ENCODE data around the gene CPEB1.

The CPEB1 gene

GRCh38 chr15:82647045-82647834 lies at the start of gene CPEB1:
Gene CPEB1 (minus strand): TSS chr15:82647363. CDS start chr15:82628459, 18,904 bp downstream.
- DNase-seq, result no peak

DNA sequence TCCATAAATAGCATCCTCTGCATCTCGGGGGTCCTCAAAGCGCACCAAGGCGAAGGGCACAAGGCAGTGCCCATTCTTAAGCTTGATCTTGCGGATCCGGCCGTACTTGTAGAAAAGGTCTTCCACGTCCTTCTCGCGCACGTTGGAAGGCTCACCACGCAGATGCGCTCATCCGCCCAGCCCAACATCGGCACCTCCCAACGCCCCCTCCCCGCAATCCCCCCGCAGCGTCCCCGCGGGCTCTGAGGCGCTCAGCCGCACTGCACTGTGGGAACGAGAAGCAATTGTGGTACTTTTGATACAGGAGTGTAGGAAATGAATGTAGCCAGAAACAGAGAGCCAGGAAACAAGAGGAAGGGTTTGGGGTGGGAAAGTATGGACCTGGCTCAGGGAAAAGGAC lies 45.0 kb upstream of the CPEB1 start:
- DNase-seq, result no peak

DNA sequence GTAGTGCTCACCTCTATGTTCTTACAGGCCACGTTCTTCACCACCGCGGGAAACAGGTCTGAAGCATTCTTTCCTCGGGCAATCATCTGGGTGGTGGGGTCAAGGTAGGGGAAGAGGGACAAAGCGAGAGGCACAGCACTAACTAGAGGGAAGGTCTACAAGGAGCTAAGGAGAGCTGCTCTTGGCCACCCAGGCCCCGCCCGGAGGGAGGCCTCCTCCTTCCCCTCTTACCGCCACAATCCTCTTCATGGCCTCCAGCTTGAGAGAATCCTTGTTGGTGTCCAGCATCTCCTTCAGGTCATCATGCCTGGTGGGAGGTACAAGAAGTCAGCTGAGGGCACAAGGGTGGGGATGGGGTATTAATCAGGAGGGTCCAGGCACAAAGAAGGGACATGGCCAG lies 42.0 kb upstream of the CPEB1 start:
- no peak for DNase-seq

GRCh38 chr15:82688691-82689090 lies 41.5 kb upstream of the CPEB1 start:
- no peak for DNase-seq

DNA sequence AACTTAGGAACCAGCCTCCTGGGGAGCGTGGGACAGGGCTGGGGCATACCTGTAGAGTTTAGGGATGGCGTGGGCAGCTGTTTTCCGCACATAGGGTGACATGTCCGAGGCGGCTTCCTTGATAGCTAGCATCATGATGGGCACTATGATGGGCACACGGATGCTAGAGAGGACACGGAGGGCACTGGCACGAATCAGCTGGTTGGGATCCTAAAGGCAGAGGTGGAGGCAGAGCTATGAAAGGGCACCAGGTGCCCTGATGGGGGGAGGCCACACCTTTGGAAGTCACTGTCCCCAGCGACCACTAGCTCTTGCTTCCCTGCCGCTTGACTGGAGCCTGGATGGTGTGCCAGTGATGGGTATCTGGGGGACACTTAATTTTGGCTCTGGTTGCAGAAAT lies 34.2 kb upstream of the CPEB1 start:
- DNase-seq, result no peak

GRCh38 chr15:82680200-82681102 lies 33.3 kb upstream of the CPEB1 start:
- DNase-seq, result no peak

- no peak for DNase-seq
These were observed 32.5 kb upstream of the CPEB1 start for GRCh38 chr15:82679626-82680199.

DNA sequence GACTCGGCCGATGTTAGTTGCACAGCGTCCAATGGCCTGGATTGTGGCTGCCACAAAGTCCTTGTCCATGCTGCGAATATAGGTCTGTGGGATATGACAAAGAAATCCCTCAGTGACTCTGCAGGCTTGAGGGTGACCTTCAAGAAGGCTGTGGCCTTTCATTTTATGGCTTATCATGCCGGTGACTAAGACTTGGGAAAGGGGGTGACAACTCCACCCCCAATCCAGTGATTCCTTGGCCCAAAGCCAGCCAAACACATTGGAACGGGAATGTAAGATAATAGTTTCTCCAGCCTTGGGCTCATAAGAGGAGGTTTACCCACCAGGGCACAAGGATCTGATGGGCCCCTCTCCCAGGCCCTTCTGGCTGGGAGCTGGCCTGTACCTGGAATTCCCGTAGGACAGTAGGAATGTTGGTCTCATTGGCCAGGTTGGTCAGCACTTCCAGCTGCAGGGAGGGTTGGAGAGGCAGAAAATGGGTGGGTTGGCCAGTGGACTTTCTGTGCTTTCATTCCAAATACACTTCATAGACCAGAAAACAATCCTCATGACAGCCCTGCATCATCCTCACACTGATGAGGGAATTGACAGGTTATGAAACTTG lies 30.7 kb upstream of the CPEB1 start:
- no peak for DNase-seq

GRCh38 chr15:82674873-82675272 lies 27.7 kb upstream of the CPEB1 start:
- DNase-seq, result no peak

- DNase-seq, result no peak
These were observed 23.5 kb upstream of the CPEB1 start for GRCh38 chr15:82670699-82671098.

DNA sequence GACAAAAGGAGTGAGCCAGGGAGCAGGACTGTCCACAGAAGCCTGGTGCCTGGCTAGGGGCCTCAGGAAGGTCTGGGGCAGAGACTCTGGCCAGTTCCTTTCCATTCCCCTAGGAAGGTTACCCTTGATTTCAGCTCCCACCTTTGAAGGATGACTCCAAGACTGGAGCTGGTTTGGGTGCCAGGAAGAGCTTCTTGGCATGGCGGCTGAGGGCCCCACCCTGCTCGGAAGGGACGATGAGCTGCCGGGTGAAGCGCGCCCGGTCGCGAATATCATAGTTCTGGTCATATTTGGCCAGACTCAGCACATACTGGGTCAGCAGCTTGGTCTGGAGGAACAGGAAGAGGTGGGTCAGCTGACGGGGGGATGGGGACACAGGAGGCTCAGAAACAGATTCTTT lies 19.4 kb upstream of the CPEB1 start:
- no peak for DNase-seq

DNA sequence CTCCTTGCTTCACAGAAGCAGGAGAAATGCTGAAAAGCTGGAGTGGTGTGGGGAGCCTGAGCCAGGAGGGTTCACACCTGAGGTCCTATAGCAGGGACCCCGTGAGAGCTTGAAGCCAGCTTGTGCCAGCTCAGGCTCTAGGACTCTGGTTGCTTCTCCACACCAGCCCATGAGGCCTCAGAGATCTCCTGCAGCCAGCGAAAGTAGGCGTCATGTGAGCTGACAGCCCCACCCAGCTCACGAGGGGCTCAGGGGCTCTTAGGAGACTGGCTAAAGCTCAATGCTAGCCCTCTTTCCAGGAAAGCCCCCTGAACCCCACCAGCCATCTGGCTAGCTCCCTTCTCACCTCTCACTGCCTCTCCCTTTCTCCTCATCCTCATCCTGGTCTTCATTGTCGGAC lies 16.9 kb upstream of the CPEB1 start:
- DNase-seq, result no peak

GRCh38 chr15:82663186-82663600 lies 16.0 kb upstream of the CPEB1 start:
- no peak for DNase-seq

GRCh38 chr15:82662641-82663040 lies 15.5 kb upstream of the CPEB1 start:
- no peak for DNase-seq

GRCh38 chr15:82660378-82660777 lies 13.2 kb upstream of the CPEB1 start:
- no peak for DNase-seq

GRCh38 chr15:82656641-82657266 lies 9.6 kb upstream of the CPEB1 start:
- DNase-seq, result no peak

DNA sequence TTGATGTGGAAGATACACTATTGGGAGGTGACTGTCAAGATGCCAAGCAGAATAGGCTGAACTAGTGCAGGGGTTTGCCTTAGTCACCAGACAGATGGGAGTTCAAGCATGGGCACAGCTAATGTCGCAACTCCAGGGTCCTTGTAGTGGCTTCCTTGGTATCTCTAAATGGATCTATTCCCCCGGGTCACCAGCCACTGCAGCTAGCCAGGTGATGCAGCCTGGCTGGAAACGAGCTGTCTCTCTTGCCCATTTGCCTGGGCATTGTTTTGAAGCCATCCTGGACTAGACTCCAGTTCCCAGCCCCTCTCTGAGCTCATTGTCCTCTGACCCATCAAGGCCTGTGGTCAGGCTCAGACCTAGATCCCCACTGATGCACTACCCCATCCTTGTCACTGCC lies 8.4 kb upstream of the CPEB1 start:
- no peak for DNase-seq

DNA sequence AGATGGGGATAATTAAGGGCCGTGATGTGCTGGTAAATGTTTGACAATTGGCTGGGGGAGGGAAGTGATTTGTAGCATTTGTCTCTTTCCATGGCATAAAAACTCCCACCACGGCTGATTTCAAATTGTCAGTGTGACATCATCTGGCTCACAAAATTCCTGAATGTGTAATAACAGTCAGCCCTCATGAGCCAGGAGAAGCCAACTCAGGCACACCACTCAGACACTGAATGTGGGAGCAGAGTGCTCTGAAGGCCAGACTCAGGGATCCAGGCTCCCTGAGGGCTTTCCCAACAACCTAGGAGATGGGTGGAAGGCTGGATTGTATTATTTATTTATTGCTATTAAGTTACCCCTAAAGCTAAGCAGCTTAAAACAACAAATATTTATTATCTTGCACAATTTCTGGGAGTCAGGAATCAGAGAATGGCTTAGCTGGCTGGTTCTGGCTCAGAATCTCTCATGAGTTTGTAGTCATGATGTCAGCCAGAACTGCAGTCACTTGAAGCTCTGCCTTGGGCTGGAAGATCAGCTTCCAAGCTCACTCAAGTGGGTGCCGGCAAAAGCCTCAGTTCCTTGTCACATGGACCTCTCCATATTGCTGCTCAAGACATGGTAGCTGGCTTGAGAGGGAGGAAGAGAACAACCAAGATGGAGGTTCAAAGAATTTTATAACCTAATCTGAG lies 6.5 kb upstream of the CPEB1 start:
- no peak for DNase-seq

DNA sequence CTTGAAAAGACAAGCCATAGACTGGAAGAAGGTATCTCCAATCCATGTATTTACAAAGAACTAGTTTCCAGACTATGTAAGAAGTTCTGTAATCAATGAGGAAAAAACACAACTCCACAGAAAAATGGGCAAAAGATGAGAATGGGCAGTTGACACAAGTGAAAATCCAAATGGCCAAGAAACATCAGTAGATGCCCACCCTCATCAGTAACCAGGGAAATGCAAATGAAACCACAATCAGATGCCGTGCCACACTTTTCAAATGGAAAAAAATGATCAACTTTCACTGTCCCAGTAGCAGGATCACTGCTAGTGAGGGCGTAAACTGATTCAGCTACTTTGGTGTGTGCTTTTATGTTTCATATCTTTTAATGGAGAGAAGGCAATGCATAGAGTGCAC lies 4.5 kb upstream of the CPEB1 start:
- DNase-seq, result no peak

DNA sequence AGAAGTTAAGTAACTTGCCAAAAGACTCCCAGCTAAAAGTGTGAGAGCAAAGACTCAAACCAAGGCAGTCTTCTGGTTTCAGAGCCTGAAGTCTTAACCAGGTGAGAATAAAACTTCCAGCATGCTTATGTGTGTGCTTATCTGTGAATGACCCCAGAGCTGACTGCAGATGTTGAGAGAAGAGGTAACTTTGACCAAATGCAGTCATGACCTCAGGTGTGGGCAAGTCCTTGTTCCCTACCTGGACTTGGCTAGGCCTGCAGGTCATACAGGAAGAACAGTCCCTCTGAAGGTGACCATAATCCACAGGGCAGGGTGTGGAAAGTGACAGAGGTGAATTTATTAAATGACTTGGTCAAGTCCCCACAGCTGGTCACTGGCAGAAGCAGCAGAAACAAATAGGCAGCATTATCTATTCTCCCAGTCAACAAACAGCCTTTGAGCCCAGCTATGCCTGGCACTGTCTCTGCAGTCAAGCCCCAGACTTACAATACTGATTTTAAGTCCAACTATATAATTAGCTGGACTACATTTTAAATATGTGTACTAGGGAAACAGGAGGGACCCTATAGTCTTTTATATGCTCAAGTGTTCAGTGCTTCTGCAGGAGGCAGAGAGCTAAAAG lies 3.0 kb upstream of the CPEB1 start:
- no peak for DNase-seq

DNA sequence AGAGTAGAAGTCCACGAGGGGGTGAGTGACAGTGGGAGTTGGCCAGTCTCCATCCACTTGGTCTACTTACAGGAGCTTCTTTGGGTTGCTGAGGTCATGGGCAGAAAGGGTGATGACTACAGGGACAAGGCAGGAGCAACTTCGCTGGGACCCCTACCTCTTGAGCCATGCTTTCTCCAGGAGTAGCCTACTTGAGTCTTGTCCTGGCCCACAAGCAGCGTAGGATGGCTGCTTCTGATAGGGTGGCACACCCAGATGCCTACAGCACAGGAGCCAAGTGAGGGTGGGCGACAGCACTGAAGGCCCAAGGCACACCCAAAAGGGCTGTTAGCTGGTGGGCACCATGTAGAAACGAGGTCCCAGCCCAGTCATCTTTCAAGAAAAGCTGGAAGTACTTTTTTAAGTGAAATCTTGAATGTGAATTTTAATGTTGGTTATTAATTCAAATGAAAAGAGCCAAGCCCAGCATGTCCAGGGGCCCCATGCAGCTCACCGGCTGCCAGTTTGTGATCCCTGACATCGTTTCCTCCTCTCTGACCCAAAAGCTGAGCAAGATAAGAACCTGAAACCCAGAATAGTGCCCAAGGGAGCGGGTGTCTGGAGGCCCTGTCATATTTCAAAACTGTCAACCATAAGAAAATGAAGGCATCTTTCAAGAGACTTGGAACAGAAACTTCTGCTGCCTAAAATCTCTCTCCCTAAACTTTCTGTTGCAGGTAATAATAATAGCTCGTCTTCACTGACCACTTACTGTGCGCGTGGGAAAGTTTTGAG lies 2.2 kb upstream of the CPEB1 start:
- no peak for DNase-seq
